Adipocyte (in vitro differentiated cells): ENCODE results near the gene REXO1.

Experiments
- DNase-seq: peaks from one replicate; pipeline ENCODE4 v3.0.0-alpha.2; 2015; ENCODE audit warnings: low read depth
- H3K27me3 ChIP-seq: replicated peaks from 2 replicates; pipeline ENCODE4 v1.7.0; 2013; ENCODE audit warnings: mild to moderate bottlenecking, low read length, moderate library complexity; ENCODE audit not compliant: control insufficient read depth, insufficient read depth
- H3K36me3 ChIP-seq: 2 replicates; pipeline ENCODE4 v1.7.0; 2013; ENCODE audit warnings: low read length, mild to moderate bottlenecking, moderate library complexity; ENCODE audit not compliant: control insufficient read depth, insufficient read depth, severe bottlenecking
- H3K4me1 ChIP-seq: 2 replicates; pipeline ENCODE4 v1.7.0; 2013; ENCODE audit warnings: mild to moderate bottlenecking, low read length, moderate library complexity; ENCODE audit not compliant: control insufficient read depth, insufficient read depth
- H3K4me3 ChIP-seq: 2 replicates; pipeline ENCODE4 v1.7.0; 2013; ENCODE audit warnings: mild to moderate bottlenecking, low read length, moderate library complexity
- H3K9ac ChIP-seq: 2 replicates; pipeline ENCODE4 v1.7.0; 2013; ENCODE audit warnings: mild to moderate bottlenecking, low read length, moderate library complexity
- H3K9me3 ChIP-seq: 2 replicates; pipeline ENCODE4 v1.7.0; 2013; ENCODE audit warnings: mild to moderate bottlenecking, low read length, moderate library complexity; ENCODE audit not compliant: control insufficient read depth

Gene REXO1

DNA sequence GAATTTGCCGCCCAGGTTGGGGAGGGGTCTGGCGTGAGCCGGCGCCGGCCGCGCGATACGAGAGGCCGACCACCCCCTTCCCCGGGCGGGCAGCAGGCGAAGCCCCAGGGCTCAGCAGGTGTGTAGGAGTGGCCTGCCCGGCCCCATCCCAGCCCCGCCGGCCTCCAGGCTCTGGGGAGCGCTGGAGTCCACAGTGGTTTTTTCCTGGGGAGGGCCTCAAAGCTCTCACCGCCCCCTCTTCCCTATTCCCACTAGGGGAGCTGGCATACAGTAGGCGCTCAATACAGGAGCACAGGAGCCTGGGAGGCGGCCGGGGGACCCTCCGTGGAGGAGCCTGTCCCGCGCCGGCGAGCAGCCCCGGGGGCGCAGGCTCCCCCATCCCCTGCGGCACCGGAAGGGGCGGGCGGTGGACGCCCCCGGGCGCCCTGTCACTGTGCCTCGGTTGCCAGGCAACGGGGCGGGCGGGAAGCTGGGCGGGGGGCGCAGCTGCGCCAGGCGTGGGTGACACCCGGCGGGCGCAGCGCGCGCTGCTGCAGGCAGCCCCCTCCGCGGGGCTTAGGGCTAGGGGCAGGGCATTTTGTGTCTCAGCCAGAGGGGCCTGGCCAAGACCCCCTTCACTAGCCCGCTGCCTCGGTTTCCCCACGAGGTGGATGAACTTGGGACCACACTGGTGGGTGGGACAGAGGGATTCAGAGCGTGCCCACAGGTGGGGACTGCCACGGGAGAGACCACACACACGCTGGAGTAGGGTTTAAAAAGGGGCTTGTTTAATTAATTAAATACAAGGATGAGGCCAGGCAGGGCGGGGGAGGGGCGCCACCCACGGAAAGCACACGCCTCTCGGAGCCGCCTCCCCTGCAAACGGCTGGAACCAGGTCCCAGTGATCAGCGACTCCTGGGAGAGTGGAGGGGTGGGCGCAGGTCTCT, 3.6 kb upstream of the REXO1 start:
- Histone ChIP-seq H3K9ac (no peak overlapping the region), H3K27me3 (no peaks in the 10 kb centered on the region), H3K36me3 (no peaks in the 10 kb centered on the region), H3K4me3 (no peak overlapping the region), H3K9me3 (no peaks in the 10 kb centered on the region), H3K4me1 (peaks cover 24% of the 10 kb centered on the region)
- DNase-seq, result no peak

DNA sequence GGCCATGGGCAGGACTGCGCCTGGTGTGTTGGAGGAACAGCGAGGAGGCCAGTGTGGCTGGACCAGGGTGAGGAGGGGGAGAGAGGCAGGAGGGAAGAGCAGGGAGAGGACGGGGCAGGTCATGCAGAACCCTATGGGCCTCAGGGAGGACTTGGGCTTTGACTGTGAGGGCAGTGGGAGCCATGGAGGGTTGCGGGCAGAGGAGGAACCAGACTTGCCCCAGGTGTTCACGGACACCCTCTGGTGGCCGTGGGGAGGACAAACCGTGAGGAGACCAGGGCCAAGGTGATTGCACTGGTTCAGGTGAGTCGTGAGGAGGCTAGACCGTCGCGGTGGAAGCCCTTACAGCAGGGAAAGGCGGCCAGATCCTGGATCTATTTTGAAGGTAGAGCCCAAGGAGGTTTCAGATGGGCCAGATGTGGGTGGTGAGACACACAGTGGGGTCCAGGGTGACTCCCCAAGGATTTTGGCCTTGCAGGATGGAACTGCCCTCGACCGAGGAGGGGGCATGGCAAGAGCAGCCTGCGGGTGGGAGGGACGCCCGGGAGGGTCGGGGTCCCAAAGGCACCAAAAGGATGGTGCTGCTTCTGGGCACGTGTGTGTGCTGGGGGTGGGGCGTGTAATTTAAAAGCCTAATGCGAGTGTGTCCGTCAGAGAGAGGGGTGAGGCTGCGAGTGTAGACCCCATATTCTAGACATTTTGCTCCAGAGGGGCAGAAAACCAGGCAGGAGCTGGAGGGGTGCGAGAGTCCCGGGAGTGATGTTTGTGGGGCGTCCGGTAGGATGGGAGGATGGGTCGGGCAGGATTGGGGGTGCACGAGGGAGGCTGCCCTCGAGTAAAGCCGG, 2.7 kb upstream of the REXO1 start:
- Histone ChIP-seq H3K9me3 (no peaks in the 10 kb centered on the region), H3K4me3 (no peak overlapping the region), H3K36me3 (no peaks in the 10 kb centered on the region), H3K9ac (no peak overlapping the region), H3K4me1 (peaks cover 26% of the 10 kb centered on the region), H3K27me3 (no peaks in the 10 kb centered on the region)
- no peak for DNase-seq

DNA sequence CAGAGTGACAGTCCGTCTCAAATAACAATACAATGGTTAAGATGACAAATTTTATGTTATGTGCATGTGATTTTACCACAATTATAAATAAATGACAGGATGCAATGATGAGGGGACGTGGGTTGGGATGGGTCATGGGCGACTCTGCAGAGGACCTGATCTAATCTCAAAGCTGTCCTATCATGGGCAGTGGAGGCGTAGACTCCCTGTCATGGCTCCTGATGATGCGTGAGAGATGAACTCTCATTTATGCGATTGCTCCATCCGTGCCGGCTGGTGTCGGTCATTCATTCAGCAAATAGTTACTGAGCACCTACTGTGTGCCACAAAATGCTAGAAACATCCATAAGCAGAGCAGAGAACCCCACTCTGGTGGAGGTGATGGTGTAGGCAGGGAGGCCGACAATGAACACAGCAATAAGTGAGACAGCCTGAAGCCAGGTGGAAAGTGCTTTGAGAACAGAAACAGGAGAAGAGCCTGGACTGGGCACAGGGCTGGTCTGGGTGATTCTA, 1.7 kb upstream of the REXO1 start:
- Histone ChIP-seq H3K36me3 (no peaks in the 10 kb centered on the region), H3K27me3 (no peaks in the 10 kb centered on the region), H3K9ac (no peak overlapping the region), H3K9me3 (no peaks in the 10 kb centered on the region), H3K4me1 (peaks cover 25% of the 10 kb centered on the region), H3K4me3 (no peak overlapping the region)
- DNase-seq, result no peak

DNA sequence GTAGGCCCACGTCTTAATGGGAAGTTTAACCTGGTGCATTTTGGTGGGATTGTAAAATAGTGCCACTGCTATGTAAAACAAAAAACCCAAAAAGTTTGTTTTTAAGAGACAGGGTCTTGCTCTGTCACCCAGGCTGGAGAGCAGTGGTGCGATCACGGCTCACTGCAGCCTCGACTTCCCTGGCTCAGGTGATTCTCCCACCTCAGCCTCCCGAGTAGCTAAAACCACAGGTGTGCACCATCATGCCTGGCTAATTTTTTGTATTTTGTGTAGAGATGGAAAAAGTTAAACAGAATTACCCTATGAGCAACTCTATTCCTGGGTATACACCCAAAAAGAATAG, 820 bp upstream of the REXO1 start:
- Histone ChIP-seq H3K9ac (no peak overlapping the region), H3K36me3 (no peaks in the 10 kb centered on the region), H3K4me1 (peaks cover 31% of the 10 kb centered on the region), H3K4me3 (no peak overlapping the region), H3K27me3 (no peaks in the 10 kb centered on the region), H3K9me3 (no peaks in the 10 kb centered on the region)
- DNase-seq, result no peak

DNA sequence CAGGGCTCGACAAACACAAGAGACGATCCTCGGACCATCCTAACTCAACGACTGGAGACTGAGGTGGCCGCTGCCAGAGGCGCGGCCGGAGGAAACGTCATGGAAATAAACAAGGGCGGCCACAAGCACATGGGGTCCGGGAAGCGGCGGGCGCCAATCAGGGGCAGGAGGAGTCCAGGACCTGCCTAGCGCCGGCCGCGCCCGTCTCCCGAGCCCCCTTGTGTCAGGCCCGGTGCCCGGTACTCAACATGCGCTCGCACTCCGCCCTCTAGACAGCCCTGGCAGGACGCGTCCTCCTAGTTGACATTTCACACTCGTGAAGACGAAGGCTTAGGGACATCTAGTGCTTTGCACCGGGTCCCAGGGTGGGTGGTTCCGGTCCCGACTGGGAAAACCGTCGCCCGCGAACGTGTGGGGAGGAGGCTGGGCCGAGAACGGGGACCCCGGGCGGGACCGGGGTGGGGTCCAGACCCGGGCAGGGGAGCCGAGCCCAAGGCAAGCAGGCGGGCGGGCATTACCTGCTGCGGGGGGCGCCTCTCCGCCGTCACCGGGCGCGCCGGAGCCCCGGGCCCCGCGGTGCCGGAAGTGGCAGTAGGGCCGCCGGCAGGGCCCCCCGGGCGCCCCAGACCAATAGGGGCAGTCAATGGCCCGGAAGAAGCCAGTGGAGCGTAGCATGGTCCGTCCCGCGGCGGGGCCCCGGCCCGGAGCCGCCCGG, 442 bp downstream of the REXO1 start:
- peak overlapping the region; percentile 94 for H3K4me3 ChIP-seq
- H3K4me1 ChIP-seq, result peaks cover 31% of the 10 kb centered on the region
- peak; percentile 85 for DNase-seq
- no peaks in the 10 kb centered on the region for H3K27me3 ChIP-seq
- H3K36me3 ChIP-seq, result no peaks in the 10 kb centered on the region
- no peaks in the 10 kb centered on the region for H3K9me3 ChIP-seq
- H3K9ac ChIP-seq, result peak overlapping the region; percentile 99

DNA sequence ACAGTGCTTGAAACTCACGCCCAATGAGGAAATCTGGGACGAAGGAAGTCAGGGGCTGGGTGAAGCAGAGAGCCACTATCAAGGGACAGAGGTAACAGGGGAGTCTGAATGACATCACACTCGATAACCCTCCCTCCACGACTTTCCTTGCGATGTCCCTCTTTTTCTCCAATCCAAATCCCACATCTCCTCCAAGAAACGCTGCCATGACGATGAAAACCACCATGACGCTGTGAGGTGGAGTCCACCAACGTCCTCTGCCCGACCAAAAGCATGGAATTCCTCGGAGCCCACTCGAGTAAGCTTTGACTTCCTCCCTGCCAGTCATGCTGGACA, 967 bp downstream of the REXO1 start:
- Histone ChIP-seq H3K4me1 (peaks cover 31% of the 10 kb centered on the region), H3K9ac (peak overlapping the region; percentile 99), H3K27me3 (no peaks in the 10 kb centered on the region), H3K9me3 (no peaks in the 10 kb centered on the region), H3K36me3 (no peaks in the 10 kb centered on the region), H3K4me3 (peak overlapping the region; percentile 94)
- no peak for DNase-seq

DNA sequence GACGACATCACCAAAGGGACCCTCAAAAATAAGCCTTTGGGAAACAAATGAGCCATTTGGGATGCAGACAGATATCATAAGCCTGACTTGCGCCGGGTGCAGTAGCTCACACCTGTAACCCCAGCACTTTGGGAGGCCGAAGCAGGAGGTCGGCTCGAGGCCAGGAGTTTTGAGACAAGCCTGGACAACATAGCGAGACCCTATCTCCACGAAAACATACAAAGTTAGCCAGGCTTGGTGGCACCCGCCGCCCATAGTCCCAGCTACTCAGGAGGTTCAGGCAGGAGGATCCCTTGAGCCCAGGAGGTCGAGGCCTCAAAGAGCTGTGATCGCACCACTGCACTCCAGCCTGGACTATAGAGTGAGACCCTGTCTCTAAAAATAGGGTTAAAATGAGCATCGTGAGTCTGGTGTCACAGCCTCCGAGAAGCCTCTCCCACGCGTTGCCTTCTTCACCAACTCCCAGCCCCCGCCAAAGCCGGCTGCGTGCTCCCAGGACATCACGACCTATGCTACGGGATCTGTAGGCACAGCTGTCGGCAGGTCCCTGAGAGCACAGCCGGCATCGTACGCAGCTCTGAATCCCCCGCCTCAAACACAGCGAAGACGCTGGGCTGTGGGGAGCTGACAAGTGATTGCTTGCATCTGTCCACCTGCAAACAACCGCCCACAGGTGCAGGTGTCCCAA, 1.6 kb downstream of the REXO1 start:
- peak overlapping the region; percentile 94 for H3K4me3 ChIP-seq
- peaks cover 31% of the 10 kb centered on the region for H3K4me1 ChIP-seq
- no peak for DNase-seq
- no peaks in the 10 kb centered on the region for H3K27me3 ChIP-seq
- no peaks in the 10 kb centered on the region for H3K9me3 ChIP-seq
- no peaks in the 10 kb centered on the region for H3K36me3 ChIP-seq
- H3K9ac ChIP-seq, result peak overlapping the region; percentile 99

DNA sequence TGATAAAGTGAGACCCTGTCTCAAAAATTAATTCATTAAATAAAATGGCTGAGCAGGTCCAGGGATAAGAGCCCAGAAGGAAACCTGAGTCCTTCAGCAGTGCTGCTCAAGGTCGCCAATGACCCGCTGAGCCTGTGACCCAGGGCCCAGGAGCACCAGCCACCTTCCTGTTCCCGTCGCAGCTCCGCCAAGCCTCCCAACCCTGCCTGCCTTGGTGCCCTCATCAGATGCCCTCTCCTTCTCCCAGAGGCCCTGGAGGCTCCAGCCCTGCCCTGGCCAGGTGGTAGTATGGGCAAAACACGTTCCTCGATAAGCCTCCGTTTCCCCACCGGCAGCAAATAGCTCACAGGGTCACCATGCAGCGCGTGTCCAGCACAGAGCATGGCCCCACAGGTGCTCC, 2.6 kb downstream of the REXO1 start:
- Histone ChIP-seq H3K27me3 (no peaks in the 10 kb centered on the region), H3K4me1 (peaks cover 33% of the 10 kb centered on the region), H3K36me3 (no peaks in the 10 kb centered on the region), H3K9me3 (no peaks in the 10 kb centered on the region), H3K9ac (peak overlapping the region; percentile 99), H3K4me3 (no peak overlapping the region)
- DNase-seq, result no peak

DNA sequence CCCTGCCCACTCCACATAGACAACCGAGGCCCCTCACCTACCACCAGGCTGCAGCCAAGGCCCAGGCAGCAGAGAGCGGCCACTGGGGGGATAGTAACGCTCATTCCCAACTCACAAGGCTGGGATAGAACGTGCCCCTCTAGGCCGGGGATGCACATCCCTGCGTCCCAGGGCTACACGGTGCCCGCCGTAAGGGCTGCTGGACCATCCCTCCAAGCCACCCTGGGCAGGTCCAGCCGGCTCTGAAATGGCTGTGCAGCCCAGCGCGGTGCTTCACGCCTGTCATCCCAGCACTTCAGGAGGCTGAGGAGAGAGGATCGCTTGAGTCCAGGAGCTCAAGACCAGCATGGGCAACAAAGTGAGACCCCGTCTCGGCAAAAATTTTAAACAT, 3.2 kb downstream of the REXO1 start:
- Histone ChIP-seq H3K9ac (no peak overlapping the region), H3K36me3 (no peaks in the 10 kb centered on the region), H3K4me3 (no peak overlapping the region), H3K27me3 (no peaks in the 10 kb centered on the region), H3K4me1 (peaks cover 33% of the 10 kb centered on the region), H3K9me3 (no peaks in the 10 kb centered on the region)
- no peak for DNase-seq

DNA sequence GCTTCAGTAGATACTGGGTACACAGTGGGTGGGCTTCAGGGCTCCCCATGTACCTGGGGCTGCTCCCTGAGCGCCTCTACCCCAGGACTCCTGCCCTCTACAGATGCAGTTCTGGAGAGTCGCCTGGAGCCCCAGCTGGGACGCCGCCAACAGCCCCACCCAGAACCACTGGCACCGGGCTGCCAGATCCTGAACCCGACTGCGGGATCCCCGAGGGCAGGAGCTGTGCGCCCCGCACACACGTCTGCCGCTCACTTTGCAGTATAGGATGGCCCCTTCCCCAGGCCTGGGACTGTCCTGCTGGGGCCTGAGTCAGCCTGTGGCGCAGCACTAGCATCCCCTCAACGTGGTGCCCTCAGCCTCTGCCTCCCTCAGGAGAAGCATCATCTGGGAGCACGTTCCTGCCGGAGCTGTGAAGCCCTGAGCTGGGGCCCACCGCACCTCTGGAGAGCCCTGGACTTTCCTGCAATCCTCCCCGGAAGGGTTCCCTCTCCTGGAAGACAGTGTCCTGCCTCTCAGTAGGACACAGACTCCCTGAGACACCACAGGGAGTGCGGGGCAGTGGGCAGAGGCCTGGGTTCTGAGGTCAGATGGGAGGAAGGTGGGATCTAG, 3.7 kb downstream of the REXO1 start:
- no peak for DNase-seq
- peak overlapping the region; percentile 34 for H3K9ac ChIP-seq
- no peaks in the 10 kb centered on the region for H3K27me3 ChIP-seq
- no peaks in the 10 kb centered on the region for H3K9me3 ChIP-seq
- H3K36me3 ChIP-seq, result no peaks in the 10 kb centered on the region
- peaks cover 33% of the 10 kb centered on the region for H3K4me1 ChIP-seq
- no peak overlapping the region for H3K4me3 ChIP-seq
